ENCODE data around the gene UVRAG.
A peak's percentile ranks its signal among the peaks of the same experiment; 100 is the strongest.

UVRAG gene

DNA sequence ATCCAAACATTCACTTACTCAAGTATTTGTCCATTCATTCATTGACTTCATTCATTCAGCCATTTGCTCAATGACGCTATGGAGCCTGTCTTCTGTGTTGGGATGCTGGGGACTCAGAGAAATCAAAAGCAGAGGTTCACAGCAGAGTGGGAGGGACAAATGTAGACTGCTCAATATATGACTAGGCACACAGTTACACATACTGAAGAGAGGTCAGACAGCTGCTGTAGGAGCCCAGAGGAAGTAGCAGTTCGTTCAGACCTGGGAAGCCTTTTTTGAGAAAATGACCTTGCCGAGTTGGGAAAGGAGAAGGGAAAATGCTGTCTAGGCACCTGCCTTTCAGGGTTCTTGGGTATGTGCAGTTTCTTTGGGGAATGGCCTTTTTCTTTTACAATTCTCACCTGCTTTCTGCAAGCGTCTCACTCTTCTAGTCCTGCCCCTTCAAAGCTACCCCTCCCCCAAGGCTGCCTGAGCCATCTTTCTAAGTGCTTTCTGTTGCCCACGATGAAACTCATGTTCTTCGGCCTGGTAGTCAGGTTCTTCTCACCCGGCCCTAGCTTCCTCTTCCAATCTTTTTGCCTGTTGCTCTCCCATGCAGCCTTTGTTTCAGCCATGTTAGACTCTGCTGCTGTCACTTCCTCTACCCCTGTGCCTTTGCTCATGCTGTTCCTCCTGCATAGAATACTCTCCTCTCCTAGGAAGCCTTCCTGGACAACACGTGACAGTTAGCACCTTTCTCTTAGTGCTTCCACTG, 4.2 kb upstream of the UVRAG start:
- no peak for DNase-seq

DNA sequence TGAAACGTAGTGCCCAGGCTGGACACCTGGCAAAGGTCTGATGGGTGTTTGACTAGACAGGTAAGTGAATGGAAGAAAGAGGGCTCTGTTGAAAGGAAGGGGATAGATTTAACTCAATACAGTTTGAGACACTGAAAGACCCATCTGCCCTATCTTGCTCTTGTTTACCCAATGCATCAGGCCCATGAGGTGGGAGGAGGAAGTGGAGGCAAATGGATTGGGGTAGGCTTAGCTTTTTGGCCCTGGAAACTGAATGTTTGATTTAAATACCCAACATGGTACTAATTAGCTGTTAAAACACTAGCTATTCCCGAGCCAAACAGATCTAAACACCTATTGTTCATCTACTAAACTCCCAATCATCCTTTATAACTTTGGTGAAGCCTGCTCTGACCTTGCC, 3.5 kb upstream of the UVRAG start:
- no peak for DNase-seq

DNA sequence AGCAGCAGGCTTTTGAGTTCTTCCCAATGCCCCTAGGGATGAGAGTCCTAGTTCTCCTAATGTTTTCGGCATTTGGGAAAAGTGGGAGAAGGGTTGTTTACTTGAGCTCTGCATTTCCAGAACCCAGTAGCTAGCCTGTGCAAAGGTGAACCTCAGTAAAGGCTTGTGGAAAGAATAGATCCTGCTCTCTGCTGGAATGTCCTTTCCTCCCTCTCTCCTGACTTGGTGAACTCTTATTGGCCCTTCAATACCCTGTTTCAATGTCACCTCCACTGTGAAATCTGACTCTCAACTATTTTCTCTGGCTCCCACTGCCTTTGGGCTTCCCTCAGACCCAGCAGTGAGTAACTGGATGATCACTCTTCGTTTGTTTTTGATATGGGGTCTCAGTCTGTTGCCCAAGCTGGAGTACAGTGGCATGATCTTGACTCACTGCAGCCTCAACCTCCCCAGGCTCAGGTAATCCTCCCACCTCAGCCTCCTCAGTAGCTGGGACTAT, 2.4 kb upstream of the UVRAG start:
- no peak for DNase-seq

DNA sequence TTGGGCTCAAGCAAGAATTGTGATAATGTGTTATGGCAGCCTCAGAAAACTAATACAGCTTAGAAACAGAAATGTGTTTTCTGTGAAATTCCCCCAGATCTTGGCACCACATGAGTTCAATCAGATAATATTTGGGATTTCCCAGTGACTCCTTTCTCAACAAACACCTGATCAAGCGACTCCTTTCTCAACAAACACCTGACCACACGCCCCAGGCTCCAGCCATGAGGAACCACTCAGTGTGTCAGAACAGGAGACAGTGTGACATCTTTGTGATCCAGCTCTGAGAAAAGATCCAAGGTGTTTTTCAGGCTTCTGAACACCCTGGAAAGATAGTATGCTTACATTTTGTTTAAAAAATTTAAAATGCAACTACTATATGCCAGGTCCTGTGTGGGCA, 1.9 kb upstream of the UVRAG start:
- no peak for DNase-seq

DNA sequence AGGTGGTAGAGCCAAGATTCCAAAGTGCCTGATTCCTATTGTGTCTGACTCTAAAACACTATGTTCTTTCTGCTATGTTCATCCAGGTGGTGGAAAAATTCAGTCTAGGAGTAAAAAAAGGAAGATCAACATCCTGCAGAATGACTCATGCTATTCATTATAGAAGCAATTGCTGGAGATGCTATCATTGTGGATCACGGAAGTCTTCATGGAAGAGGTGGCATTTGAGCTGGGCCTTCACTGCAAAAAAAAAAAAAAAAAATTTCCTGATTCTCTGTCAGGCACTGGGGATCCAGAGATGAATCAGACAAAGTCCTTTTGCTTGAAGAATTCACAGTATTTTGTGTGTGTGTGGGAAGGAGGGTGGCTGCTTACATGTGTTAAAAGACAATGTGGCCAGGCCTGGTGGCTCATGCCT, 1.4 kb upstream of the UVRAG start:
- DNase-seq: no peak

DNA sequence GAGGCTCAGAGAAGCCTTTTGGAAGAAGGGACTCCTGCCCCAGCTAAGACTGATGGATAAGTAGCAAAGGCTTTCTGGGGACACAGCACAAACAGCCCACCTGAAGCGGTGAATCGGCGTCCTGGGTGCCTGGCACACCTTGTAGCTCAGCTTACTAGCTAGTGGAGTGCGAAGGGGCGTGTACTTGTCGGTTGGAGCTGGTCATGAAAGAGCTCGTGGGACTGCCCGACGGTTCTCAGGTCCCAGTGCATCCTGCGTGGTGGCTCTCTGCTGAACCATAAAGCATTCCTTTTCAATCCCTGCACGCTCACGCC, 690 bp upstream of the UVRAG start:
- no peak for DNase-seq

DNA sequence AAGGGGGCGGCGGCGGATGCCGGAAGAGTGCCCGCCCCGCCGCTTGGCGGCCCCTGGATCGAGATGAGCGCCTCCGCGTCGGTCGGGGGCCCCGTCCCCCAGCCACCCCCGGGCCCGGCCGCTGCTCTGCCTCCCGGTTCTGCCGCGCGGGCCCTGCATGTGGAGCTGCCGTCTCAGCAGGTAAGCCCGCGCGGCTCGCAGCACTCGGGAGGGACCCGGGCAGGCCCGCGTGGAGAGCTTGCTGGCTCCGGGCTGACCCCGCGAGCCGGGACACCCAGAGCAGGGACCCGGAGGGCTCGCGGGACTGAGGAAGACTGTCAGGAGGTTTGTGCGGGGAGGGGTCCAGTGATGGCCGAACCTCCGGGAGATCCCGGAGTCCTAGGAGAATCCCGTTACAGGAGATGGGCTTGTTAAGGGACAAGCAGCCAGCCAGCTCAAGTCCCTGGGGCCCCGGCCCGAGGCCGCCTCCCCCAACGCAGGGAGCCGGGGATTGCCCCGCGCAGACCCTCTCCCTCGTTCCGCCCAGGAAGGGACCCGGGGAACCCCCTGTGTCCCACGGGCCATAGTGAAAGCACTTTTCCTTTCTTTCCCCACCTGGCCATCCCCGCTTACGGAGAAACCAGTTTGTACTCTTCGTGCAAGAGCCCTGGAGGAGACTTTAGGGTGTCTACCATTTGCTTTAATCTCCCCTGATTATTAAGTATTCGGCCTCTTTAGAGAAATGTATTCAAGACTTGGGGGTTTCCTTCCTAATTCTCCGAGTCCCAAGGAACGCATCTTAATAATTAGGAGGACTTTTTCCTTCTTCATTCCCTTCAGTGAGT, 547 bp downstream of the UVRAG start:
- peak; percentile 44 for DNase-seq

DNA sequence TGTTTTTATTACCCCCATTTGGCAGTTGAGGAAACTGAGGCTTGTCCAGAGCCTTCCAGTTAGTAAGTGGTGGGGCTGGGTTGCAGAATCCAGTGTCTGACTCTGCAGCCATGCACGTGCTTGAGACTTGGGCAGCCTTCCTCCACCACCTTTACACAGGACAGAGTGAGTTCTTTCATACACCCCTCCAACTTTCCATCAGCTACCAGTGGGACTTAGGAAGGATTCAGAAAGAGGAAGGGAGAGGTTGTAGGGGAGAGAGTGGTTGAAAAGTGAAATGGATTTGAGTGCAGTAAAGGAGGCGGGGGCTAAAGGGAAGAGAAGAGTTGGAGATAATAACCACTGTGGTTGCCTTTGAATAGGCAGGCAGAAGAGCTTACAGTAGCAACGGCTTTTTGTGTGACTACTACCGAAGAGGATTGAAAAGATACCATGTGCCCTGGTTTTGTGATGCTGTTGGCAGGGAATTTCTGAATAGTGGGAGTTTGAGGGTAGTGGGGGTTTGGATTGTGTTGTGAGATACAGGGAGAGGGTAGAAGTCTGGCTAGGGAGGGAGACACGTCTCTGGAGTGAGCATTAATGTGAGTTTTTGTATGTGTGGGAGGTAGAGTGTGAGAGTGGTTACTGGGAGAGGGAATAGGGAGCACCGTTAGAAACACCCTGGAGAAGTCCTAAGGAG, 1.7 kb downstream of the UVRAG start:
- DNase-seq: no peak

DNA sequence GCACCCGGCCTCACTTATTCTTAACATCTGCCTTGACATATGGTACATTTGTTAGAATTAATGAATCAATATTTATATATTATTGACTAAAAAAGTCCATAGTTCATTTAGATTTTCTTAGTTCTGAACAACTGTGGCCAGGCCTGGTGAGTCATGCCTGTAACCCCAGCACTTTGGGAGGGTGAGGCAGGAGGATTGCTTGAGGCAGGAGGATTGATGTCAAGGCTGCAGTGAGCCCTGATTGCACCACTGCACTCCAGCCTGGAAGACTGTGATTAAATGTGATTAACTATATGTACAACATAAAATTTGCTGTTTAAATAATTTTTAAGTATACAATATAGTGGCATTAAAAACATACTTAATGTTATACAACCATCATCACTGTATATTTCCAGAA, 5.6 kb downstream of the UVRAG start:
- no peak for DNase-seq

DNA sequence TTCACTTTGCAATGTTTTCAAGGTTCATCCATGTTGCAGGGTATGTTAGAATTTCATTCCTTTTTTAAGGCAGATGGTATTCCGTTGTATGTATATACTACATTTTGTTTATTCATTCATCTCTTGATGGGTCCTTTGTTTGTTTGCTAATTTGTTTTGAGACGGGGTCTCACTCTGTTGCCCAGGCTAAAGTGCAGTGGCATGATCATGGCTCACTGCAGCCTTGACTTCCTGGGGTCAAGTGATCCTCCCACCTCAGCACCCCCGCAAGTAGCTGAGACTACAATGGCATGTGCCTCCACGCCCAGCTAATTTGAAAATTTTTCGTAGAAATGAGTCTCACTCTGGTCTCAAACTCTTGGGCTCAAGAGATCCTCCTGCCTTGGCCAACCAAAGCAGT, 6.2 kb downstream of the UVRAG start:
- DNase-seq: no peak

DNA sequence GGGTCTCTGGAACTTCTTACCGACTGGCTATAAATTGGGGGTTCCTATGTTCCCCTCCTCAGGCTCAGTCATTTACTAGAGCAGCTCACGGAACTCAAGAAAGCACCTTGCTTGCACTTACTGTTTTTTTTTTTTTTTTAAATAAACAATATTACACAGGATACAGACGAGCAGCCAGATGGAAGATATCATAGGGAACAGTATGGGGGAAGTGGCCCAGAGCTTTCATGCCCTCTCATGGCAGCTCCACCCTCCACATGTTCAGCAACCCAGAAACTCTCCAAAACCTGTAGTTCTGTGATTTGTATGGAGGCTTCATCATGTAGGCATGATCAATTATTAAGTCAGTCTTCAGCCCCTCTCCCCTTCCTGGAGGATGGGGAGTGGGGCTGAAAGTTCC, 7.5 kb downstream of the UVRAG start:
- DNase-seq: no peak

DNA sequence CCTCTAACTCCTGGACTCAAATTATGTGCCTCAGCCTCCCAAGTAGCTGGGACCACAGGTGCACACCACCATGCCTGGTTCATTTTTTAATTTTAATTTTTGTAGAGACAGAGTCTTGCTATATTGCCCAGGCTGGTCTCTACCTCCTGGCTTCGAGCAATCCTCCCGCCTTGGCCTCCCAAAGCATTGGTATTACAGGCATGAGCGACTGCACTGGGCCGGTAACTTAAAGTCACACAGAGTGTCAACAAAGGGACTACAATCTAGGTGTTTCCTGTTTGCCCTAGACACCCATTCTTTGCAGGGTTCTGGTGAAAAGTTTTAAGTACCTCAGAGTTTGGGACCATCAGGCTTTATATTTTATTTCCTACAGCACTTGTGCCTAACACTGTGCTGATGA, 8.4 kb downstream of the UVRAG start:
- no peak for DNase-seq

DNA sequence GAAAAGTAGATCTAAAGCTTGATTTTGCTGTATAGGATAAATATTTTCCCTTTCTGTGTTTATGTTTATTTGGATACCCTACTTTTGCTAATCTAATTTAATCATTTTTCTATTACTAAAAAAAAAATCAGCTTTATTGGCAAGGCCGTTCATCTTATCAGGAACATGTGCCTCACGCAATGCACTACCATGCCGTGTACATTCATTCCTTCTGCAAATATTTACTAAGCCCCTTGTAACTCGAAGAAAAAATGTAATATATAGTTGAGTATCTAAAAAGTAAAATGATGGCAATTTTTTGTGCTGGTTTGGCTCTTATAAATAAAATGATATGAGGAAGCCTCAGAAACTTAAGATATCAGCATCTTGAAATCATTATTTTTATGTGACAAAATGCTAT, 8.9 kb downstream of the UVRAG start:
- DNase-seq: no peak

DNA sequence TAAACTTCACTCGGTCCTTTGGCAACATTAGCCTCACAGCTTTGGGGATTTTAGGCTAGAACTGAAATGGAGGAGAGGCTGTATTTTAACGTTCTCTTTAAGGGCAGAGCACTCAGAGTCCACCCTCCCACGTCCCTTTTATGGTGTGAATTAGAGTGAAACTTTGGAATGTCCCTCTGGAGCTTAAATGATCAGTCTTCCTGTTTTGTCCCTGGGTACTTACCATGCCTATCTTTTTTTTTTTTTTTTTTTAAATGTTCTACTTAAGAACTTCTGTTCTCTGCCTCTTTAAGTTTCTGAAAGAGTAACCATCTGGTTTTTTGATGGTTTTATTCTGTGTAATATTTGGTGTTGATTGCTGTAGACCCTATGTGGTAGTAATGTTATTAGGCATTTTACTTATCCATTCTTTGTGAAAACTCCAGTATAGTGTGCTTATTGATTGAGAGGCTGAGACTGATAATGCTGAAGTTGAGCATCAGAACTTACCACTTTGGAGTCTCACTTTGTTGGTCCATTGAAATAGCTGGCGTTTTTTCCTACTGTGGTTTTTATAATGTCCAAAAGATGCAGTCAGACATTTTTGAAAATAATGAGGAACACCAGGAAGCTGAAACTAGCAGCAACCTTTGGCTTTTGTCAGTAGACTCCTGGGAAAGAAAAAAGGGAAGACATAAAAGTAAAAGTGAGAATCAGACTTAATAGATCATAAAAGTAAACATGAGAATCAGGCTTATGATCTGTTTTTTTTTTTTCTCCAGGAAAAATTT, 11.6 kb downstream of the UVRAG start:
- DNase-seq: no peak

DNA sequence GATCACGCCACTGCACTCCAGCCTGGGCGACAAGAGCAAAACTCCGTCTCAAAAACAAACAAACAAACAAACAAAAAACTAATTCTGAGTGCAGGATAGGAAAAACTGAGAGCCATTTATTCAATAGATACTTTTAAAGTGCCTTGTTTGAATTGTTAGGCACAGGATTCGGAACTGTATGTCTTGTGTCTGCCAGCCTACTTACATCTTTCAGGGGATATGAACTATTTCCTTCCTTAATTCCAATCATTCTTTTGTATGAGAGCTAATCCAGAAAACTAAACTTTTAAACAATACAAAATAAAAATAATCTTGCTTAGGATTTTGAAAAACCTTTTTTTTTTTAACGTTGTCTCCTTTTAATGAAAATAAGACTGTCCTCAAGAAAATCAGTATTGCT, 12.6 kb downstream of the UVRAG start:
- DNase-seq: no peak

DNA sequence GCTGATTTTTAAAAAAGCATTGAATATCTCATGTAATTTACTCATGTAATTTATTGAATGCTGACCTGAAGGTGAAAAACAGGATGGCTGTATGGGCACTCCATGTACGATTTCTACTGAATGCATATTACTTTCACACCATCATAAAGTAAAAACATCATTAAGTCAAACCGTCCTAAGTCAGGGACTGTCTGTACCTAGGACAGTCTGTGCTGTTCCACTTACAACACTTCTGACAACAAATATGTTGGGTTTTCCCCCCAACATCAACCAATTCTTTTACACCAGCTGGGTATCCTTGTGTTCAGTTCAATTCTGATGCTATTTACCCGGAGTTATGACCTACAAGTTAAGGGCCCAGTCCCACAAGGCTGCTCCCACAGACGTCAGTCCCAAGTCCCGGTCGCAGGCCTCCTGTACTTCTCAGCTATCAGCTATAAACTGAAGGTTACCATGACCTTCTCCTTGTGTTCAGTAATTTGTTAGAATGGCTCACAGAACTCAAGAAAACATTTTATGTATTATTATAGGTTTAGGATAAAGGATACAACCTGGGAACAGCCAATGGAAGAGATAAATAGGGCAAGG, 17.0 kb downstream of the UVRAG start:
- DNase-seq: no peak

DNA sequence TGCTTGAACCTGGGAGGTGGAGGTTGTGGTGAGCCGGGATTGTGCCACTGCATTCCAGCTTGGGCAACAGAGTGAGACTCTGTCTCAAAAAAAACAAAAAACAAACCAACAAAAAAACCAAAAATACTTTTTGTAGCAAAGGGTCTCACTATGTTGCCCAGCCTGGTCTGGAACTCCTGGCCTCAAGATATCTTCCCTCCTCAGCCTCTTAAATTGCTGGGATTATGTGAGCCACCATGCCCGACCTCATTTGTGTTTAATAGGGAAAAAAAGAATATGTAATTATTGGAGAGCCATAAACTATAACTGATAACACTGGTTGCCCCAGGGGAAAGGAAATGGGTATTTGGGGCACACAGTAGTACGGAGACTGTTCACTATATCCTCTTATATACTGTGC, 19.7 kb downstream of the UVRAG start:
- DNase-seq: no peak

DNA sequence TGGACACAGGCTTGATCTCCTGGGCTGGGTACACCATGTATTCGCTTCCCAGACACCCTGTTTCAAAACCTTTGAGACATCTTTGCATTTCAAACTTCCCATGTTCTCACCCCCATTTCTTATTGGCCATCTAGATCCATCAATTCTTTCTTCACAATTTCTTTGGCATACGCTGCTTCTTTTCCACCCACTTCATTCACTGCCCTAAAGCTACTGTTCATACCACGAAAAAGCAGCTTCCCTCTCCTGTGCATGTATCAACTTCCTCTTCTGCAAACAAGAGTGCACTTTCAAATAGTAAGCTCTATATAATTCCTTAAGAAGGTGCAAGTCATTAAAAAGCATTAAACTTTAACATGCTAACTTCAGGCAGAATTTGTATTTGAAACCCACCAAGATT, 21.4 kb downstream of the UVRAG start:
- no peak for DNase-seq

DNA sequence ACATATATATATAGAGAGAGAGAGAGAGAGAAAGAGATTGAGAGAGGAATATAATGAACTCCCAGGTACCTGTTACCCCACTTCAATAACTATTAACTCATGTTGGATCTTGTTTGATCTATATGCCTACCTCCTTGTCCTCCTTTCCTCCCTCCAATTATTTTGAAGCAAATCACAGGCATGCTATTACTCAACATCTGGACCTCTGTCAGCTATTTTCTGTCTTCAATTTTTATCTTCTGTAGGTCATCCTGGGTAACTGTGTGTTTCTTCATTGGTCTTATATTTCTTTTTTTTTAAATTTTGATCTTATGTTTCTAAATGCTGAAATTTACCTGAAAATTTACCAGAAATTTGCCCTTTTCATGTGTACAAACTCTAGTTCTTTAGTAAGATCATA, 24.8 kb downstream of the UVRAG start:
- DNase-seq: no peak

DNA sequence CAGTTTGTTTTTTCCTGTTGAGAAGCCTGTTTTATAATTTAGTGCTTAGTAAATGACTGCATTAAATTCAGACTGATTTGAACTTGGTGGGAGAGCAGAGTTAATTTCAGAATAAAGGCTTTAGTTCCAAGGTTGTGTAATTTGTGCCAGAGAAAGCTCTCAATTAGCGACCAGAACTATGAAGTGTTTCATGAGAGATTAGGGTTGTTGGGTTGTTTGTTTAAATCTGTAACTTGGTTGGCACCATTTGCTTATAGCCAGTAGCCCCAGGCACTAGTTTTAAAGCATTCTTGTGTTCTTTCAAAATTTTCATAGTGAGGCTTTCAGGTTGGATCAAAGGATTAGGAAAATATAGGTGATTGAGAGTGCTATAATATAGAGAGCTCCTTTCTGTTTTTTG, 25.5 kb downstream of the UVRAG start:
- no peak for DNase-seq

DNA sequence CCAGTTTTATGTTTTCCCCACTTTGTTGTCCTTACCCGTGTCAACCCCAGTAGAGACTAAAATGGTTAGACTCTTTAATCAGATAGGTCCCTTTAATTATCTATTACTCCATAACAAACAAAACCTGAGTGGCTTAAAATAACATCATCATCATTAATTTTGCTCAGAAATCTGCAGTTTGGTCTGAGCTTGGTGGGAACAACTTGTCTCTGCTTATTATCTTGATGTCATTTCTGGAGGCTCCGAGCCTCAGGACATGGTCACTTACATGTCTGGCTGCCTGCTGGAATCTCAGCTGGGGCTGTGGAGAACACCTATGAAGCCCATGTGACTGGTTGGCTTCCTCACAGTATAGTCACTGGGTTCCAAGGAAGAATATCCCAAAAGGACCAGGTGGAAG, 26.7 kb downstream of the UVRAG start:
- no peak for DNase-seq

DNA sequence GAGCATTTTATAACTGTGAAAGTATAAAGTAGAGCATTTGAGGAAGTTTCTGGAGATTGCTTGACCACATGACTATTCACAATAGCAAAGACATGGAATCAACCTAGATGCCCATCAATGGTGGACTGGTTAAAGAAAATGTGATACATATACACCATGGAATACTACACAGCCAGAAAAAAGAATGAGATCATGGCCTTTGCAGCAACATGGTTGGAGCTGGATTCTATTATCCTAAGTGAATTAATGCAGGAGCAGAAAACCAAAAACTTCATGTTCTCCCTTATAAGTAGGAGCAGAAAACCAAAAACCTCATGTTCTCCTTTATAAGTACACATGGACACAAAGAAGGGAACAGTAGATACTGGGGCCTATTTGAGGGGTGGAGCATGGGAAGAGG, 30.3 kb downstream of the UVRAG start:
- no peak for DNase-seq

DNA sequence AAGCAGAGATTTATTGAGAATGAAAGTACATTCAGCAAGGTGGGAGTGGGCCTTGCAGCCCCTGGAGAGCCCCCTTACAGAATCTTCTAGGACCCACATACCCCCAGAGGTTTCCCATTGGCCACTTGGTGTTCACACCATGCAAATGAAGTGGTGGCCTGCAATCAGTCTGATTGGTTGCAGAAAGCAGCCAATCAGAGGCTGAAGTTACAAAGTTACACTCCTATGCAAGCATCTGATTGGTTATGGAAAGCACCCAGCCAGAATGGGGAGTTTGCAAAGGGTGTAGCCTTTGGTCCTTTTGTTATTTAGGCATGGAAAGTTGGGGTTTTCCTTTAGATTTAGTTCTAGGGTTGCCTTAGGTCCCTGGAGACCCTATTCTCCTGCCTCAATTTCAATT, 34.9 kb downstream of the UVRAG start:
- DNase-seq: no peak
